Activated CD4-positive, alpha-beta T cell treated with anti-CD3 and anti-CD28 coated beads for 24 hours (primary cell): ENCODE results near the gene ANGPT4.
"Not testable (repeated sequence)": the region's sequence is repeated elsewhere in the genome, so short reads cannot be mapped to it uniquely, and the experiment has no call there.

ENCODE experiments used
- DNase-seq, 2 donors: peaks; one replicate each; pipeline ENCODE4 v3.0.0-alpha.2; 2020; ENCODE audit warnings: low read depth in 2 of 2

The ANGPT4 gene

GRCh38 chr20:906001-906520 lies 10.1 kb downstream of the ANGPT4 start:
- DNase-seq: no peak

DNA sequence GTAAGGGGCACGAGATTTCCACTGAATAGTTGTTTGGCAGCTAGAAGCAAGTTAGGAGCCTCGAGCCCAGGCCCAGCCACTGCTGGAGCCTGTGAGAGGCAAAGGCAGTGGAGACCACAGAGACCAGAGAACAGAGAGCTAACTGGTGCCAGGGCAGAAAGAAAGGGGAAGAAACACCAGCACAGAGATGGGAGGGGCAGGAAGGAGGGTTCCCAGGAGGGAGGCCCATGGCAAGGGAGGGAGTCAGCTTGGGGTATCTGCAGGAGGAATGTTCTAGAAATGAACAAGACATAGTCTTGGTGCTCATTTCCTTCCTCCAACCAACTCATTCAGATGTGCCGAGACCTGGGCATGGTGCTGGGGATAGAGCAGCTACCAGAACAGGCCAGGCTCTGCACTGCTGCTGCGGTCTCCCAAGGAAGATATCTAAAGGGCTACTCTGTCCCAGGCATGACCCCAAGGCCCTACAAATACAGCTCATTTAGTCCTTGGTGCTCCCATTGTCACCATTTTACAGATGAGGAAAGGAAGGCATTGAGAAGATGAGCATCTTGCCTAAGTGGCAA lies 10.7 kb downstream of the ANGPT4 start:
- no peak for DNase-seq

- no peak for DNase-seq
These were observed 12.0 kb downstream of the ANGPT4 start for GRCh38 chr20:904039-904545.

- not testable (repeated sequence) for DNase-seq
These were observed 18.7 kb downstream of the ANGPT4 start for GRCh38 chr20:897436-897835.

DNA sequence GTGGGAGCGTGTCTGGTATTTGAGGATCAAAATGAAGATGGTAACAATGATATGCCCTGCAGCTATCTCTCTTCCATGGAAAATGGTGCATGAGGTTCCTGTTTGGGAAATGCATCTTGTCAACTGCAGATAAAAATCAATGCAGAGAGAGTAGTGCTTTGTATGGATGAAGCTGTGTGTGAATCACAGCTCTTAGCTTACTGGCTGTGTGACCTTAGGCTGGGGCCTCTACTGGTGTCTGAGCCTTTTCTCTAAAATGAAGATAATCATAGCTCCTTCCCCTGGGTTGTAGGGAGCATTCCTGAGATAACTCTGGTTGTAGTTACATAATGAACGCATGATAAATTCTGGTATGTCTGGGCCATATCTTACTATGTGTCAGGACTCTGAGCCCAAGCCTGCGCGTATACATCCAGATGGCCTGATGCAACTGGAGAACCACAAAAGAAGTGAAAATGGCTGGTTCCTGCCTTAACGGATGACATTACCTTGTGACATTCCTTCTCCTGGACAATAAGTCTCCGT lies 19.6 kb downstream of the ANGPT4 start:
- DNase-seq: no peak

GRCh38 chr20:892371-892770 lies 23.8 kb downstream of the ANGPT4 start:
- not testable (repeated sequence) for DNase-seq

GRCh38 chr20:891706-892080 lies 24.4 kb downstream of the ANGPT4 start:
- DNase-seq: no peak

DNA sequence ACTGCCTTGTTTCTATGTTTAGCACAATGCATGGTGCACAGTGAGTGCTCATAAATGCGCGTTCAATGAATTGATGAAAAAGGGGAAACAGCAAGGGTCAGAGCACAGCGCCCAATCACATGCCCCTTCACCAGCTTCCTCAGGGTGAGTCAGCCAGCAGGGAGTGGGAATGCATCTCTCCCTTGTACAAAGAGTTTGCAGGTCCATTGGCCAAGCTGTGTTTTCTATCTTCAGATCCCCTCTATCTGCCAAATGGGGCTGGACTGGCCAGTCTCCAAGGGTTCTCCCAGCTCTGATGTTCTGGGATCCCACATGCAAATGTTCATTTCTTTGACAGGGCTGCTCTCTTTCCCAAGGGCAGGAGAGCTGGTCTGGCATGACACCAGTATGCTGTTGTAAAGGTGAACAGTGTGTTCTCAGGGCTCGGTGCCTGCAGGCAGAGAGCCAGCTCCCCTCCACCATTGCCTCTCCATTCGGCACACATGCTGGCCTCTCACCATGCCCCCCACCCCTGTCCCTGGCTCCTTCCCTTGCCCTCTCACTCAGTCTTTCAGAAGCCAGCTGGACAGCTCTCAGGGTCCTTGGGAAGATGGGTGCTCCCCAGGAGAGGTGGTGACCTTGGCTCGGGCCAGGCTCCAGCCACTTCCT lies 25.0 kb downstream of the ANGPT4 start:
- DNase-seq: no peak

DNA sequence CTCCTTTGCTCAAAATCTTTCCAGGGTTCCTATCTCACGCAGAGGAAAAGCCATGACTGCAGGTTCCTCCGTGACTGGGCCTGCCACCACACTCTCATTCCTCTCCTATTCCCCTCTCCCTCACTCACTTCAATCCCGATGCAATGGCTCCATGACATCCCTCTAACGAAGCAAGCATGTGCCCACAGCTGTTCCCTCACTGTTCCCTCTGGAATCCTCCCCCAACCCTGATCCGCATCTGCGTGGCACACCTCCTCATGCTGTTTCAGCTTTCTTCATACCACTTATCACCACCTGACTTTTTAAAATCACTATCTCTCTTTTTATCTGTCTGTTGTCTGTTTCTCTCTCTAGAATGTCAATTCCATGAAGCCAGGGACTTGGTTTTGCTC lies 25.5 kb downstream of the ANGPT4 start:
- DNase-seq: no peak

DNA sequence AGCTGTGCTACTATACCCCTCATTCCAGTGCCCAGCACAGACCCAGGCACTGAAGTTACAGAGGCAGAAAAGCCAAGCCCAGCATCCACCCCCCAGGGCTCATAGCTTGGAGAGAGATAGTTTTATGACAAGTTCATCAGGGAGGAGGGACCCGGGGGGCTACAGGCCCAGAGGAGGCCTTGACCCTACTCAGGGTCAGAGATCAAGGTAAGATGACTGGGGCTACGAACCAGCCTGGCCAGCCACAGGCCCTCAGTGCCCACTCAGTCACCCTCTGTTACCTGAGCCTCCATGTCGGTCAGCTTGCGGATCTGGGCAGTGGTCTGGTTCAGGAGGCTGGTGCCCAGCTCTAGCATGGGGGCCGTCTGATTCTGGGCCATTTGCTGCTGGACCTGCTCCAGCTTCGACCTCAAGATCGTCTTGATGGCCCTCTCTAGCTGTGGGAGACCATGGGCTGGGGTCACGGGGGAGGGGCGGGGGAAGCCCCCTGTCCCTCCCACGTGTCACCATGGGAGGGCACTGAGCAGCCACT lies 26.1 kb downstream of the ANGPT4 start:
- DNase-seq: no peak

- no peak for DNase-seq
These were observed 27.0 kb downstream of the ANGPT4 start for GRCh38 chr20:889106-889505.

GRCh38 chr20:888057-888456 lies 28.1 kb downstream of the ANGPT4 start:
- DNase-seq: no peak

GRCh38 chr20:887137-887536 lies 29.0 kb downstream of the ANGPT4 start:
- DNase-seq: no peak

DNA sequence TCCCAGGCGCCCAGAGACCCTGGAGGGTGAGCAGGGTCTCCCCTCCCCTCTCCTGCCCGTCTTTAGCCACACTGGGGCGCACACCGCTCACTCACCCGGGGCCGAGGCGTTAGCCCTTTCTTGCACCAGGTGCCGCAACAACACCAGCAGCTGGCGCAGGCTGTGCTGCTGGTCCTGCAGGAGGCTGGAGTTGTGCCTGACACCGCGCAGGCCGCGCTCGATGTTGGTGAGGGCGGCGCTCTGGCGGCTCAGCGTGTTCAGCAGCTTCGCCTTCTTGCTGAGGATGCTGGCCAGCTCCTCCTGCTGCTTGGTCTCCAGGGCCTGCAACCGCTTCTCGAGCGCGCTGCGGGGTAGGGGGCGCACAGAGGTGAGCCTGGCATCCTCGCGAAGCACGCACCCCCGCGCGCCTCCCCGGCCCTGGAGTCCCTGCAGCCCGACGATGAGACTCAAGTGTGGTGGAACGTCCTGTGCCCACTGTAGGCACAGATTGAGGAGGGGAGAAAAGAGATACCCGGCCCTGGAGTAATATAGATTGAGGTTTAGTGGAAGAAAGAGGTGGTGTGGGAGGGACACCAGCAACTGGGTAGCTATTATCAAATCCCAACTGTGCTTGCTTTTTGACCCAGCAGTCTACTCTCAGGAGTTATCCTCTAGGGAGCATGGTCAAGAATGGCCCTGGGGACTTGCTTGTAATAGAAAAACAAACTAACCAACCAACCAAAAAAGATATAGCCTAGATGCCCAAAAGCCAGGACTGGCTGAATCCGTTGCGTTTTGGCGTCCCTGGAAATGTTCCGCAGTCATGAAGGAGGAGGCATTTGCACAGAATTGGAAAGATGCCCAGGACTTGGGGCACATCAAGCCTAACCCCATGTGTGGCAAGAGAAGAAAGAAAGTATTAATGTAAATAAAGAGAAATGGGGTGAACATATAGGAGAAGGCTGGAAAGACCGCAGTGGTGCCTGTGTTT lies 30.9 kb downstream of the ANGPT4 start:
- DNase-seq: no peak

DNA sequence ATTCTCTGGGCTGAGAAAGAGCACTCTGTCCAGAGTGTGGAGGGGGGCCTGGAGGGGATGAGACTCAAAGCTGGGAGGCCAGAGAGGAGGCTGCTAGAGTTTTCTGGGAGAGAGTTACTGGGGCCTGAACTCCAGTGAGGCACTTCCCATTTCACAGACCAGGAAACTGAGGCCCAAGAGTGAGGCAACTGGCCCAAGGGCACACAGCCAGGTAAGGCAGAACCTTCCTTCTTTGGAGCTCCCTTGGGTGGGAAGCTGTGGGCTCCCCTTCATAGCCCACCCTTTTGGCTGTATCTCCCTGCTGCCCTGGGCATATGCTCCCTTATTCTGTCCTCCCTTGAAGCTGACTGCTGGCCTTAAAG lies 34.4 kb downstream of the ANGPT4 start:
- no peak for DNase-seq

GRCh38 chr20:881051-881782 lies 34.9 kb downstream of the ANGPT4 start:
- peak in 1 of 2 donors; percentile 4 for DNase-seq

DNA sequence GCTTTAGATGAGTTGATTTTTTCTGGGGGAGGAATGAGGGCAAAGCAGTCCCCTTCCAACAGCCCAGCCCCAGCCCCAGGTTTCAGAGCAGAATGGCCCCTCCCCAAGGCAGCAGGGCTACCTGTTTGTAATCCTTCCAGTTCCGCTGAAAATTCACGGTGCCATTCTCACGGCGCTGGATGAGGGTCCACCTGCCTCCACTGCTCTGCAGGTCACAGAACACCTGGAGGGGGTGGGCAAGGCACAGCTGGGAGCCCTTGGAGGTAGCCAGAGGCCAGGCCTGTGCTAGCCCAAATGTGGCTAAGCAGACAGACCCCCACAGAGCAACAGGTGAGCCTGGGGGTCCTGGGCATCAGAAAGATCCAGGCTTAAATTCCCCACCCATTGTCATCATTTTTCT lies 36.5 kb downstream of the ANGPT4 start:
- no peak for DNase-seq

- no peak for DNase-seq
These were observed 37.4 kb downstream of the ANGPT4 start for GRCh38 chr20:878511-879307.

DNA sequence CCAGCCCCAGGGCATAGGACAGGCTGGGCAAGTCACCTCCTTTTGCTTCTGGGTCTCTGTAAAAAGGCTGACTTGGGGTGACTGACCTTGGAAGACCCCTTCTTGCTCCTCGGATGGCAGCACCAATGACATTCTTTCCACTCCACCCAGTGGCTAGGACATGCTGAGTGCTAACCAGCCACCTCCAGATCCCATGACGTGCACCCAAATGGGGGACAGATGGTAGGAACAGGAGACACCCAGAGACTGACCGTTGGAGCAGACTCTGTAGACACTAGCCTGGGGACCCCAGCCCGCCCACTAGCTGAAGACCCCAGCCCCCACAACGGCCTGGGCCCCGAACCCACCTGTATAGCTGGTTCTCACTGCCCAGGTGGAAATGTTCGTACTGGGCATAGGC lies 38.3 kb downstream of the ANGPT4 start:
- no peak for DNase-seq

DNA sequence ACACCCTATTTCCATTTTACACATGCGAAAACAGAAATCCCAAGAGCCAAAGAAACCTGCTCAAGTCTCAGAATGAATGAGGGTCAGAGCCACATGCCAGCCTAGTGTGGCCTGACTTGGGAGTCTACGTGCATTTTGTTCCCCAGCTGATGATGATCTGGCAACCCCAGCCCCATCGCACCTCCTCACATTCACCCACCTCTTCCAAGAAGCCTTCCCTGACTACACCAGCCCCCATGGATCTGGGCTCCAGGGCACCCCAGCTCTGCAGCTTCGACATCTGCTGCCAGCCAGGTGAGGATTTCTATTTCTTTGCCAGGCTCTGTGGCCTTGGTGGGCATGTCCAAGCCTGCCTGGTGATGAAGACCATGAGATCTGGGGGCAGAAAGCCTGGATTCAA lies 41.0 kb downstream of the ANGPT4 start:
- DNase-seq: no peak
